Measurements from ENCODE around the gene ZNF365.

The ZNF365 gene

DNA sequence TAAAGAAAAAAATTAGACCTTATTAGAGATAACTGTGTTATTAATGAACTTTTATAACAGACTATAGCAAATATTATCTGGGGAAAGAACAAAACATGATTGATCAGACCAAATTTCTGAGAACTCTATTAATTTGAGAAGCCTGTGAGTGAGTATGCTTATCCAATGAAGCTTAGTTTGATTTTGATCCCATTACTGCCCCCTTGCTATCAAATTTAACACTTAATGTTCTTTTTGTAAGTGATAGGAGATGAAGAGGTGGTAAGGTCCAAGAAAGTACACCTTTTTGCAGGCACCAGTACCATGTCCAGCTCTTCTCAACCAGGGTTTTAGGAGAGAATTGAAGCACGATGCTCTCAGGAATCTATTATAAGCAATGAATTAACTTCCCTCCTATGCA is 49.9 kb downstream of the ZNF365 start:
- DNase-seq = no peak

DNA sequence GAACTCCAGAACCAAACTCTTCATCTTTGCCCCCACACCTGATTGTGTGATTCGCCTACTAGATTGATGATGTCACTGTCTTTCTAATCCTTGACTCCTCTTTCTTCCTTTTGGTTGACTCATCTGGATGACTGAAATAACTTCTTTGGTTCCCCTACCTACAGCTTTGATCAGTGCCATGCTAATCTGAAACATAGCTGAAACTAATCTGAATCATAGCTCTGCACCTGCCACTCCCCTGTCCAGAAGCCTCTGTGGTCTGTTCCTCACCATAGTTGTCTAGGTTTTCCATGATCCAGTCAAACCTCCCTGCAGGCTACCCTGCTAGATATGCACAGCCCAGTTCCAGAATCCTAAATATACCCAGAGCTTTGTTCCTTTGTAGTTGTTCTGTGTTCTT is 51.9 kb downstream of the ZNF365 start:
- DNase-seq = no peak
- no peak for TF ChIP-seq POLR2A (IDR thresholded peaks at IDR 0.05; ENCODE audit: low read length)
- no peak for TF ChIP-seq GATA1 (IDR thresholded peaks at IDR 0.05; ENCODE audit: low read depth, low read length)

More for the DNA sequence above, 49.9 kb downstream of the ZNF365 start:
- TF ChIP-seq POLR2A (IDR thresholded peaks at IDR 0.05; ENCODE audit: low read length) (no peak), GATA1 (IDR thresholded peaks at IDR 0.05; ENCODE audit: low read depth, low read length) (no peak)

DNA sequence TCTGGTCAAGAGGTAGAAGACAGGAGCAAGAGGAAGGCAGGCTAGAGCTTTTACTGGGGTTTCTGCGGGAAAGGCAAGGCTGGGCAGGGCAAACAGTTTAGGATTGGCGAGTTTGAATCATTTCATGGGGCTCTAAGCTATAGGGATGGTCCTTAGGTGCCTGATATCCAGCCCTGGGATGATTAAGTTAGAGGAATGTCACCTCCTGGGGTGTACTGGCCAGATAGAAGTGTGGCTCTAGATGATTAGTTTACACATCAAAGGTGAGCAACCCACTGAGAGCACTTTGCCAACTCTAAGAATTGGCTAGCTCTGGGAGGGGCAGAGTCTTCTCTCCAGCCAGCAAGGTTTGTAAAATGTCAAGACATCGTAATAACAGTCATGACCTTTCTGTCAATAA is 52.4 kb downstream of the ZNF365 start:
- no peak for DNase-seq
- TF ChIP-seq POLR2A (IDR thresholded peaks at IDR 0.05; ENCODE audit: low read length) (no peak), GATA1 (IDR thresholded peaks at IDR 0.05; ENCODE audit: low read depth, low read length) (no peak)

- TF ChIP-seq POLR2A (IDR thresholded peaks at IDR 0.05; ENCODE audit: low read length) (no peak), GATA1 (IDR thresholded peaks at IDR 0.05; ENCODE audit: low read depth, low read length) (no peak)
- no peak for DNase-seq
Measured at GRCh38 chr10:62430881-62431280, 56.7 kb downstream of the ZNF365 start.

DNA sequence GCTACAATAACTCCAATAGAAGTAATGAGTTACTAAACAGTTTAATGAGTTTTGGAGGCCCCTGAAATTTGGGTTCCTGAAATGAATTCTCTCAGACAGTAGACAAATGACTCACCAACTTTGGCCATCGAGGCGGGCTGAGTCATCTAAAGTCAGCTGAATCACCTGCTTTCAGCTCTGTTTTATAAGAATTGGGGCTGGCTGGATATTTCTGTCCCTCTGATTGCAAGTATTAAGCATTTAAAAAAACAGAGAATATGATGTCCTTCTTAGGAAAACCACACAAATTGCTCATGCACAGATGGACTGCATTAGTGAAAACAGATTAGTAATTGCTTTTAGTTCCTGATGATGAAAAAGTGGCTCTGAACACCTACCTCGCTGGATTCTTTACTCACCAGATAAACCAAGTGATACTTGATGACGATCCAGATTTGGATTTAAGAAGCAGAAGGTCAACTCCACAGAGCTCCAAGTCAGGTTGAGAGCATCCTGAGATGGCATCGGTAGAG is 59.1 kb downstream of the ZNF365 start:
- TF ChIP-seq POLR2A (IDR thresholded peaks at IDR 0.05; ENCODE audit: low read length) (no peak), GATA1 (IDR thresholded peaks at IDR 0.05; ENCODE audit: low read depth, low read length) (no peak)
- DNase-seq = peak in 1 of 2 experiments; percentile 18

- TF ChIP-seq GATA1 (IDR thresholded peaks at IDR 0.05; ENCODE audit: low read depth, low read length) (no peak), POLR2A (IDR thresholded peaks at IDR 0.05; ENCODE audit: low read length) (no peak)
- DNase-seq = no peak
Measured at GRCh38 chr10:62433901-62434300, 59.7 kb downstream of the ZNF365 start.

- TF ChIP-seq POLR2A (IDR thresholded peaks at IDR 0.05; ENCODE audit: low read length) (no peak), GATA1 (IDR thresholded peaks at IDR 0.05; ENCODE audit: low read depth, low read length) (no peak)
- DNase-seq = peak; percentile 47 to 67
Measured at GRCh38 chr10:62437696-62438095, 63.5 kb downstream of the ZNF365 start.

DNA sequence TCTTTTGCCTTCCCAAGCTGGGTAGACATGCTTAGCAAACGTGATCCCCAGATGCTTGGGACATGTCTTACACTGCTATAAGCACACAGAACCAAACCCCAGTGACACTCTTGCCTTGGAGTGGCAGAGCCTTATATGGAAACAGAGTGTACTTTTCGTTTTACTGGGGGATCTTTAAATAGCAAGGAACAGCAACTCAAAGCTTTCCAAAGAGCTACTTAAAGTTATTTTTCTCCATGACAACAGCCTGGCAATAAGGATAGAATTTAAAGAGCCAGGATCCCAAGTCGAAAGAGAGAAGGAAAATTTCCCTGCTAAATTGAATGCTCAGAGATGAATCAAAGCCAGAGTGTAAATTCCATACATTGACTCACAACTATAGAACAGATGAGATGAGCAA is 67.8 kb downstream of the ZNF365 start:
- no peak for TF ChIP-seq GATA1 (IDR thresholded peaks at IDR 0.05; ENCODE audit: low read depth, low read length)
- no peak for TF ChIP-seq POLR2A (IDR thresholded peaks at IDR 0.05; ENCODE audit: low read length)
- no peak for DNase-seq

DNA sequence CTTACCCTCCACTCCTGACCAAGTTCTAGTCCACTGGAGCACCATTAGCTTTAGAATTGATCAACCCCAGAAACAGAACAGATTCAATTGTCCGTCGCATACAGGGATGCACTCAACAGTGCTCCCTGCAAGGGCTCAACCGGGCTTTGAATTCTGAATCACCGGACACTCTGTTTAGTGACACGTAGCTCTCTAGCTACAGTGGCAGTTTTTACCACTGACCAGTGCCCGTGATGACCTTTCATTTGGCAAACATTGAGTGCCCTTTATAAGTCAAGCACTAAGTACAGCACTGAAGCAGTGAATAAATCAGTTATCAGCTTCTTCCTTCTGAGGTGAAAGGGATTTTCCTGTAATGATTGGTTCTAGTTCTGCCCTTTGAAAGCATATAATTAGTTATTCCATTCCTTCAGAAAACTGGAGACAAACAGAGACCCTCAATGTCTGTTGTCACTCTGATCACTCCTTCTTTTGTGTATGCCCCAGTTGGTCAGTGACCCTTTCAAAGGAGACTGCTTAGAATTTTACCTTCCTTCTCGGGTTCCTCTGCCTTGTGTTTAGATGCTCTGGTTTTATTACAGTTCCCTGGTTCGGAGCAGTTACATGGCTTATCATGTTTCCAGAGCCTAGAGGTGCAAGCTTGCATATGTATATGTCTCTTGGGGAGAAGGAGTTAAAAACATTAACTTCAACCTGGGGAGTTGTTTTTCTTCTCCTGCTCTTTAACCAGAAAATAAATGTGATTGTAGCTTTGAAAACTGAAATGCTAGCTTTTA is 68.9 kb downstream of the ZNF365 start:
- TF ChIP-seq POLR2A (IDR thresholded peaks at IDR 0.05; ENCODE audit: low read length) = no peak
- no peak for TF ChIP-seq GATA1 (IDR thresholded peaks at IDR 0.05; ENCODE audit: low read depth, low read length)
- DNase-seq = no peak

DNA sequence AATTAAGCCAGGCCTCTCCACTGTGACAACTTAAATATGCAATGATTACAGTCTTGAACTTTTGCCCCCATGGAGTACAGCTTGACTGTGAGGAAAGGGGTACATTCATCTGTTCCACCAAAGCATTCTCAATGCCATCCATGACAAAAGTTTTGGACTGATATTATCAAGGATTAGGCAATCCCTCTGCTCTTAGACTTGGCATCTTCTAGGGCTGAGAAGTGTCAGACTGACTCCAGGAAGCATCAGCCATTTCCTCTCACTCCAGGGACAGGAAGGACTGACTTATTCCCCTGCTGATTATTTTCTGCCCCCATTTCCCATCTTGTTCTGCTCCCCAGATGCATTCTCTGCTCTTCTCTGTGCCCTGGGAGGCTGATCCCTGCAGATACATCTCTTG is 69.7 kb downstream of the ZNF365 start:
- DNase-seq = no peak
- TF ChIP-seq POLR2A (IDR thresholded peaks at IDR 0.05; ENCODE audit: low read length) = no peak
- TF ChIP-seq GATA1 (IDR thresholded peaks at IDR 0.05; ENCODE audit: low read depth, low read length) = no peak

DNA sequence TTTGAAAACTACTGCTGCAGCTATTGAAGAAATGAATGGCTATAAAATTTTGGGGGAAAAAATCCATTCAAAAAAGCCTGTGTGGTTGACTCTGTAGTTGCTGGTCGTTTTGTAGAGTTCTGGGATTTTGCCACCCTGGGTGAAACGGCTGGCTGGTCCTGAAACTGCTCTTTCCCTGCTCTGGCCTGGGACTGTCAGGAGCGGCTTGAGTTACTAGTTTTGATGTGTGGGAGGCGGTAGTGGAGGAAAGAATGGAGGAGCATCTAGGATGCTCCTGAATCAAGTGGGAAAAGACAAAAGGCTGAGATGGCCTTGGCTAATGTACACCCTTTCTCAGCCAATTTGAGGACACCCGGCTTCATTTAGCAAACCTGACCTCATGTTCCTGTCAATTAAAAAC is 72.5 kb downstream of the ZNF365 start:
- TF ChIP-seq POLR2A (IDR thresholded peaks at IDR 0.05; ENCODE audit: low read length) (no peak), GATA1 (IDR thresholded peaks at IDR 0.05; ENCODE audit: low read depth, low read length) (no peak)
- no peak for DNase-seq

DNA sequence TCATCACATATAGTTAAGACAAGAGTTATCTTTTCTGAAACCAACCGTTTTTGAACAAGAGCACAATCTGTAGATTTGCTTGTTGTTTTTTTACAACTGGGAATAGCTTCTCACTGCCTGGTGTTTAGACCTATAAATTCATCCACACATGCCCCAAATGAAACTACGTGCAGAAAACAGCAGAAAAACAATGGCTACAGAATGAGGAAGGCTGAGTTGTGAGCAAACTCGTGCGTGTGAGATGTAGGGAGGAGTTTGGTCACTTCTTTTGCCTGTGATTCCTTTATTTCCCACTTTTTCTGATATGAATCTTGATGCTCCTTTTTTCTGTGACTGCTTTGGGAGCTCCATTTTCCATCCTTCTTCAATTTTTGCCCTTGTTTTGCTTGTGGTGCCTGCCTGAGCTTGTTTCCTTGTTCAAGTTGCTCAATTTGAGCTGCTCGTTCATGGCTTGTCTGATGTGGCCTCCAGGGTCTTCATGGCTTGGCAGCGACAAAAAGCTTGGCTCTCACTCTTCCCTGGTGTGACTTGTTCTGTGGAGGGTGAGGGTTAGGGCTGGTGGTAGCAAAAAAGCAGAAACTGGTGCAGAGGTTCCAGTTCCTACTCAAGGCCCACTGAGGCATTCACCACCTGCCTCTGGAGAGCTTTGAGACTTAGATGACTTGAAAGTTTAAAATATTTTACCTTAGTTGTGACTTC is 76.9 kb downstream of the ZNF365 start:
- no peak for DNase-seq
- TF ChIP-seq GATA1 (IDR thresholded peaks at IDR 0.05; ENCODE audit: low read depth, low read length) = no peak
- no peak for TF ChIP-seq POLR2A (IDR thresholded peaks at IDR 0.05; ENCODE audit: low read length)

- TF ChIP-seq GATA1 (IDR thresholded peaks at IDR 0.05; ENCODE audit: low read depth, low read length) (no peak), POLR2A (IDR thresholded peaks at IDR 0.05; ENCODE audit: low read length) (no peak)
- DNase-seq = no peak
Measured at GRCh38 chr10:62451611-62451975, 77.4 kb downstream of the ZNF365 start.

All from erythroblast (primary cell).